GM12873 (cell line): ENCODE data around the gene NPAS2.

ENCODE experiments used
- CTCF ChIP-seq: IDR thresholded peaks from 2 replicates; pipeline ENCODE4 v1.5.1; 2012; ENCODE audit warnings: low read depth, mild to moderate bottlenecking, moderate library complexity, low read length, control low read depth; ENCODE audit not compliant: insufficient read depth; ENCODE audit errors: missing control alignments

Gene NPAS2

DNA sequence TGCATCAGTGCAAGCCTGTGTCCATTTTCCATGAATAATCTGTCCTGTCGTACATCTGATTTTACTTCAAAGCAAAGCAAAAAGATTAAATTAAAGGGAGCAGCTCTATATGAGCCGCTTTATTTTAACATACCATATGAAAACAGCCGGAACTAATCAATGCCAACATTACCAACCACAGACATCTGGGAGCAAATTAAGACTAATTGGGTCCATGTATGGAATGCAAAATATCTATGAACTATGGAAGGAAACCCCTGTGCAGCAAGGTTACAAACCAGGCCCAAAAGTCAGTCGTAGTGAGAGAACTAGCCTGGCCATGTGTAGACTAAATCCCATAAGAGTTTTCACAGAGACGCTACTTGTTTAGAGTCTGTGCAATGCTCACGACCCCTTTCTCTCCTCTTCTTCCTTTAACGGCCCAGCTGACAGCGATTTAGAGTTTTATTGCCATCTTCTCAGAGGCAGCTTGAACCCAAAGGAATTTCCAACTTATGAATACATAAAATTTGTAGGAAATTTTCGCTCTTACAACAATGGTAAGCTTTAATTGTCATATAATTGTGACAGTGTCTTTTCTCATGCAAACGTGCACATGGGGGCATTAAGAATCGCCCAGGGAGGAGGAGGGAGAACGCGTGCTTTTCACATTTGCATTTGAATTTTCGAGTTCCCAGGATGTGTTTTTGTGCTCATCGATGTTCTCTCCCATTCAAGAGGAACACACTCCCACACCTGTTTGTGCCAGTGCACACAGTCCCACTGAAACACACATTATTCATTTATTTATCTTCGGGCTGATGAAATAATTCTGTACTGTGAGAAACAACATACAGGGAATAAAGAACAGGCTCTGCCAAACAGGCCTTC, 129.2 kb downstream of the NPAS2 start:
- no peak for TF ChIP-seq CTCF

GRCh38 chr2:100952512-100952911, 132.6 kb downstream of the NPAS2 start:
- TF ChIP-seq CTCF: no peak

- no peak for TF ChIP-seq CTCF
Observed at GRCh38 chr2:100953406-100954043, 133.6 kb downstream of the NPAS2 start.

GRCh38 chr2:100954044-100954420, 134.1 kb downstream of the NPAS2 start:
- no peak for TF ChIP-seq CTCF

- TF ChIP-seq CTCF: no peak
Observed at GRCh38 chr2:100955226-100955625, 135.3 kb downstream of the NPAS2 start.

DNA sequence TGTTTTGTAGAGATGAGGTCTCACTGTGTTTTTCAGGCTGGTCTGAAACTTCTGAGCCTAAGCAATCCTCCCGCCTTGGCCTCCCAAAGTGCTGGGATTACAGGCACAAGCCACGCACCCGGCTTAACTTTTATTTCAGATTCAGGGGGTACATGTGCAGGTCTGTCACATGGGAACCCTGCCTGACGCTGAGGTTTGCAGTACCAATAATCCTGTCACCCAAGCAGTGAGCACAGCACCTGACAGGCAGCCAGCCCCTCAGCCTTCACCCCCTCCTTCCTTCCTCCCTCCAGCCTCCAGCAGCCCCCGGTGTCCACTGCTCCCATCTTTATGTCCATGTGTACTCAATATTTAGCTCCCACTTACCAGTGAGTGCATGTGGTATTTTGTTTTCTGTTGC, 136.1 kb downstream of the NPAS2 start:
- no peak for TF ChIP-seq CTCF

DNA sequence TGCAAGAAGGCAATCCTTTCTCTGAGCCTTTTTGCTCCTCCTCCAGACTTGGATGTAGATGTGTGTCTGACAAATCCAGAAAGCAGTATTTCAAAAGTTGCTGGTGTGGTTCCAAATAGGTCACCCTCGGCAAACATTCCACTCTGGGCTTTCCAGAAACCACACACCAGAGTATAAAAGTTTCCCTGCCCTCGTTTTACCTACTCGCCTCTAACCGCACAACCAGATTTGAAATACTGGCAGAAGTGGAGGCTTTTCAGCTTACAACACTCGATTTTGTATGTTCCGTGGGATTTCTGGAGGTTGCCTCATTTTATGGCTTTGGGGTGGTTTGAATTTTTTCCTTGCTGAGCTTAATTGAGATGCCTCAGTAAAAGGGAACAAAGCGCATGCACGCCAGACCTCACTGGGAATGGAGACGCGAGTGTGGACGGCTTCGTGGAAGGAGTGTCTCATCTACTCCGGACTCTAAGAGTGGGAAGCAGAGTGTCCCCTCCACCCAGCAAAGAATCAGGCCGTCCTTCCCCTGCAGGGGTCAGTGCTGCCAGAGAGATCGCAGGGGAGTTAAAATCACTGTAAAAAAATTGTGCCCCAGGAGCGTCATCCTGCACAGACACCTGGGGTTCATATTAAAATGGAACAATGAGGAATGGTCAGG, 138.2 kb downstream of the NPAS2 start:
- no peak for TF ChIP-seq CTCF
